Dermis blood vessel endothelial cell (primary cell): ENCODE measurements around the gene TACC2. TPM values are rescaled to one million over a fixed set of nuclear protein-coding genes. Genes with fewer than 3 reads are reported as not detected.
"Not testable (repeated sequence)": the region's sequence is repeated elsewhere in the genome, so short reads cannot be mapped to it uniquely, and the experiment has no call there.

Source experiments
- DNase-seq: peaks from one replicate; pipeline ENCODE4 v3.0.0; 2010
- total RNA-seq: library from RNA; depleted of rRNA; stranded (reverse); fragments of >200 nt; gene quantifications from 2 replicates; pipeline ENCODE4 v1.2.3, GENCODE V29; 2014

TACC2 gene
- total RNA-seq, 1 donor from 2014 or later, result 3.6 TPM

DNA sequence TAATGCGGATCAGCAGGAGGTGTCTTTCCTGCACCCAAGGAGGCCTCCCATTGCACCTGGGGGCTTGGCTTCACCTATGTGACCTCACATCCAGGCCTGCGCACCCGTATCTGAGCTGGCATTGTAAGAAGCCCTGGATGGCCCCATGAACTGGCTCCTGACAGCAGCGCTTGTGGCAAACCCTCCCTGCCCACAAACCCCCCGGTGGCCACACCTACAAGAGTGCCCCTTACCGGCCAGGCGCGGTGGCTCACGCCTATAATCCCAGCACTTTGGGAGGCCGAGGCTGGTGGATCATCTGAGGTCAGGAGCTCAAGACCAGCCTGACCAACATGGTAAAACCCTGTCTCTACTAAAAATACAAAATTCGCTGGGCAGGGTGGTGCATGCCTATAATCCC is 107.2 kb downstream of the TACC2 start:
- DNase-seq, result not testable (repeated sequence)

DNA sequence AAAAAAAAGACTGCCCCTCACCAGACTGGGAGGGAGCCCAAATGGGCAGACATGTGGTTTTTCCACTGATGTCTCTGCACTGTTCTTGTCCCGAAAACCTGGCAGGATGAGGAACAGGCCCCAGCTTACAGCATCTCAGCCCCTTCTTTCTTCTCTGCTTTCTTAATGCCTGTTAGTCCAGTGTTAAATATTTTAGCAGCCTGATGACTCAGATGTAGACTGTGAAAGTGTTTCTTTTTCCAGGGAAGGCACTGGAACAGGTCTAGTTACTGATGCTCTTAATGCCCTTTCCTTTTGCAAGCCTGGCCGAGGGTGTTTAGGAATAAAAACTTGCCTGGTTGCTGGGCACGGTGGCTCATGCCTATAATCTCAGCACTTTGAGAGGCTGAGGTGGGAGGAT is 107.7 kb downstream of the TACC2 start:
- no peak for DNase-seq

DNA sequence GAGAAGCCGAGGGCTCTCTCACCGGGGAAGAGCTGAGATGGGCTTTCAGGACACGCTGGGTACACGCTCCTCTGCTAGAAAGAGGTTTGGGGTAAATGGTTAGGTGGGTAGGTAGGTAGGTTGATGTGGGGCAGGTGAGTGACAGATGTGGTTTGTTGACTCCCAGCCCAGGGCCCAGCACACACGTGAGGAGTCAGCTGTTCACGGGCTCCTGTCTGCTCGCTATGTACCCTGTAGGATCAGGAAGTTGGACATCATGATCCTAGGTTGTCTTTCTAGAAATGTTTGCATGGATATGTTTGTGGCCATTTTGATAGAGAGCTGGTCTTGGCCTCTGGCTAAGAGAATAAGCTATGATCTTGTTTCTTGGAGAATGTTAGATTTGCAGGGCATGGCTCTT is 109.0 kb downstream of the TACC2 start:
- DNase-seq, result no peak

DNA sequence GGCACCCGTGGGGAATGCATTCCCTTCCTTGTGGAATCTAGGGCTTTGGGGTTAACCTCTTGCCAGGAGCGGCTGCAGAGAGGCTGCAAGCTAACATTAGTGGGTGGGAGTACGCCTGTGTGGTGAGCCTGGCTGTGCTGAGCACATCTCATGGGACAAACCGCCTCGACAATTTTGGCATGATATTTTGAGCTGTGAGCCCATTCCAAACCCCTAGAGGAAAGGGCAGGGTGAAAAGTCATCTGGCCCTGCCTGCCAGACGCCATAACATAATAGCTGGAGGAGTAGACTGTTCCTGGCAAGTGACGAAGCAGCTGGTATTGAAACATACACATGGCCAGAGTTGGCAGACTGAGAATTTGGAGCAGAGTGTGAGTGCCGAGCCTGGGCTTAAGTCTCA is 110.0 kb downstream of the TACC2 start:
- DNase-seq, result no peak

DNA sequence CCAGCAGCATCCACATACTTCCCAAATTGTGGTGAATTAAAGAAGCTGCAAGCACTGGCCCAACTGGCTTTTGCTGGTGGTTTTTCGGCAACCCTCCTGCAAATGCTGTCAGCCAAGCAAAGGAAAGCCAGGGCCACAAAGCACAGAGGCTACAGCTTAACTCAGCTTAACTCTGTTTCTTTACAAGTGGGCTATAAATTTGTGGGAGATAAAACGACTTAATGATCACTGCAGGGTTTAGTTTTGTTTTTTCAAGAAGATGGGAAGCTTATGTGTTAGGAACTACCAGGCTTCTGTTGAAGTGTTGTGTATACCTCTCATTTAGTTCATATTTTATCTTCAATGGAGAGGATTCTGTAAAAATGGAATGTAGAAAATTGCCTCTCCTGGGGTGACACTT is 110.6 kb downstream of the TACC2 start:
- no peak for DNase-seq

DNA sequence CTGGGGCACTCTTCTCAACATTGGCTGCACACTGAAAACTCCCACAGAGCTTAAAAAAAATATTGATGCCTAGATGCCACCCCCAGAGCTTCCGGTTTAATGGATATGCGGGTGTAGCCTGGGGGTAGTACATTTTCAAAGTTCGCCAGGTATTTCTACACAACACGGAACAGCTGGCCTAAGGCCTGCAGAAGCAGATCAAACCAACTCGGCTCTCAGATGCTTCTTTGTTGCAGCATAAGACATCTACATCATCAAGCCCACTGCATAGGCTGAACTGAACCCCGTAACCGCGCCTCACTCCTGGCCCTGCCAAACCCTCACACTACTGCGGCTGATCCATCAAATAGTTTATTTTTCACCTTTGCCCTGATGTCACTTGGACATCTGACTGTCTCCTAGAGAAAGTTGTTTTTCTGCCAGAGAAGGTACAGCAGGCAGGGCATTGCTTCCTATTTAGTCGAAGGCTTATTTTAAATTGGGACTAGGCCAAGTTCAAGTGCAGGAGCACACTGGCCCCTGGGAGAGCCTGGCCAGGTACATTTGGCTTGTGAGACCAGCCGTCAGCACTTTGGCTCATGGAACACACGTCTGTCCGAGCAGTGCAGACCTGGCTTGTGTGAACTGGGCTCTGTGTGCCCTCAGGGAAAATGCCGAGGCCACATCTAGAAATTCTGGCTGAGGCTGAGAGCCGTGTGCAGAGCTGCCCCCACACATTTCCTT is 113.3 kb downstream of the TACC2 start:
- DNase-seq, result no peak

DNA sequence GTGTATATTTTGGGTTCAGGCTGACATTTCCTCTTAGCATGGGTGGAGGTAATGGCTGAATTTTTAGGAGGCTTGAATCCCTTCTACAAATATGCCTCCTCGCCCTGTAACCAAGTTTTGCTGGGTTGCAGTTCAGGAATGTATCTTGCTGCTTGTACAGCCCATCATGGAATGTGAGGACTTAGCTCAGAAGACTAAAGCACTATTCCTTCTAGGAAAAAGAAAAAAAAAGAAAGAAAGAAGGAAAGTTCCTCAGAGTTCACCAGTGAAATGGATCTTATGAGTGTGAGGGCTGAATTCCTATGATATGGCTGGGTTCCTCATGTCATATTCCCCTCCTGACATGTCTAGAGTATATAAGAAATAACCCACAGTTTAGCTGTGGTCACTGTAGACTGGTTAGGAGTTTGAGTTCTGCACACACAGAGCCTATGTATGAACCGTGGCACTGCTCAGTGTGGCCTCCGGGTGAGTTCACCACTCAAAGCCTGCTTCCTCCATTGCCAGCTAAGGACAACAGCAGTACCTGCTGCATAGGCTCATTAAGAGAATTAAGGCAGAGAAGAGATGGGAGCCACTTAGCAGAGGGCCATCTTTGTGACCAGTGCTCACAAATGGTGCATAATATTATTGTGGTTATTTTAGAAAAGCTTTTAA is 114.0 kb downstream of the TACC2 start:
- no peak for DNase-seq

DNA sequence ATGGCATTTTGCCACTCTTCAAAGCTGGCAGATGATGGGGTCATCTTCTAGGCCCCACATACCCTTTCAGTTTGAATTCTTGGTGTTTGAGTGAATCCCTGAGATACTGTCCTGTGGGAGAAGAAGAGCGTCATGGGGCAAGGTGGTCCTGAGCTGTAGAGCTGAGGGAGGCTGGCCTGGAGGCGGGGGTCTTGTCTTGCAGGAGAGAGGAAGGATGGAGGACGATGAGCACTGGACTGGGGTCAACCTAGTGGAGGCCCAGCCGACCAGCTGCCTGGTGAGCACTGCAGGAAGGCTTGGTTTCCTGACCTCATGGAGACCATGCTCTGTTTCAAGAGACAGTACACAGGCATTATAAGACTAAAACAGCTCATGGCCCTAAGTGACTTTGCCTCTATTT is 114.6 kb downstream of the TACC2 start:
- DNase-seq, result no peak

DNA sequence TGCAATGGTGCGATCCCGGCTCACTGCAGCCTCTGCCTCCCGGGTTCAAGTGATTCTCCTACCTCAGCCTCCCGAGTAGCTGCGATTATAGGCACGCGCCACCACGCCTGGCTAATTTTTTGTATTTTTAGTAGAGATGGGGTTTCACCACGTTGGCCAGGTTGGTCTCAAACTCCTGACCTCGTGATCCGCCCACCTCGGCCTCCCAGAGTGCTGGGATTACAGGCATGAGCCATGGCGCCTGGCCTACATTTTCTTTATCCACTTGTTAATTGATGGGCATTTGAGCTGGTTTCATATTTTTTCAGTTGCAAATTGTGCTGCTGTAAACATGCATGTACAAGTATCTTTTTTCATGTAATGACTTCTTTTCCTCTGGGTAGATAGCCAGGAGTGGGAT is 119.8 kb downstream of the TACC2 start:
- not testable (repeated sequence) for DNase-seq

DNA sequence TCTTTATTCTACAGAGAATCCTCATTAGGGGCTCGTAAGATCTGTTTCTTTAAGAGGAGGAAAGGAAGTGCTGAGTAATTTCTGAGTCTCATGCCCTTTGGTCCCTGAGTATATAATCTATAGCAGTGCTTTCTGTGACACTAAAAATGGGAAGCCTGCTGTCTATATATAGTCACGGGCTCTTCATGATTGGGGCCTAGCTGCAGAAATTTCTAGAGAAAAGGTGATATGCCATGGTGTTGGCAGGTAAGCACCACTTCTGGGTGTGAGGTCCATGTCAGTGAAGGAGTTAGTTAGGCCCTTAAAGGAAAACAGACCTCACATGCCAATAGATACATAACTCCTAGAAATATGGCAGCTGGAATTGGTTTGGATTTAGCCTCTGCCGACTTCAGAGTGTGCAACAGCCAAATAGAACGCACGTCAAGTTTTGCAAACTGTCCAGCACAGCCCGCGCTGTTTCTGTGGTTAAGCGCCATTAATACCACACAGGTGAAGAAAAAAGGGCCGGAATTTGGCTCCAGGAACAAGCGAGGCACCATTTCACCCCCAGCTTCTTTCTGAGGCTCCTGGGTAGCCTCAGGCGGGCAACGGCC is 123.2 kb downstream of the TACC2 start:
- peak; percentile 72 for DNase-seq

DNA sequence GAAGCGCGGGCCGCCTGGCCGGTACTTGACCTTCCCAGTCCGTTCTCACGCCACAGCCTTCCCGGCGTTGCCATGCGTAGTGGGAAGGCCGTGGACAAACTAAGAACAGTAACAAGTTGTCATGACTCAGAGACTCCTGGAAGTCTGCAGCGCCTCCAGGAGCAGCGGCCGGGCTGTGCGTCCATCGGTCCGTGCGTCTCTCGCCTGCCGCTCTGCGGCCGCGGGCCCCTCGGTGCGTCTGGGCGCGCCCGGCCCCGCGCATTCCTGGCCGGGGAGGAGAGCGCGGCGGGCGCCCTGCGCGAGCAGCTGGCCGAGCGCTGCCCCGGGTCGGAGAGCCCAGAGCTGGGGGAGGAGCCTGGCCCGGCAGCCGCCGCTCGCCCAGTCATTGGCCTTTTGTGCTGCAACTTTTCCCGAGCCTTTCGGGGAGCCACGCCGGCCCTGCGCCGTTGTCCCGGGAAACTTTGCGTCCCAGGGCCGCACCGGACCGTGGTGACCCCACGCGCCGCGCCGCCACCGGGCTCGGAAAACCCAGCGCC is 123.7 kb downstream of the TACC2 start:
- peak; percentile 98 for DNase-seq

DNA sequence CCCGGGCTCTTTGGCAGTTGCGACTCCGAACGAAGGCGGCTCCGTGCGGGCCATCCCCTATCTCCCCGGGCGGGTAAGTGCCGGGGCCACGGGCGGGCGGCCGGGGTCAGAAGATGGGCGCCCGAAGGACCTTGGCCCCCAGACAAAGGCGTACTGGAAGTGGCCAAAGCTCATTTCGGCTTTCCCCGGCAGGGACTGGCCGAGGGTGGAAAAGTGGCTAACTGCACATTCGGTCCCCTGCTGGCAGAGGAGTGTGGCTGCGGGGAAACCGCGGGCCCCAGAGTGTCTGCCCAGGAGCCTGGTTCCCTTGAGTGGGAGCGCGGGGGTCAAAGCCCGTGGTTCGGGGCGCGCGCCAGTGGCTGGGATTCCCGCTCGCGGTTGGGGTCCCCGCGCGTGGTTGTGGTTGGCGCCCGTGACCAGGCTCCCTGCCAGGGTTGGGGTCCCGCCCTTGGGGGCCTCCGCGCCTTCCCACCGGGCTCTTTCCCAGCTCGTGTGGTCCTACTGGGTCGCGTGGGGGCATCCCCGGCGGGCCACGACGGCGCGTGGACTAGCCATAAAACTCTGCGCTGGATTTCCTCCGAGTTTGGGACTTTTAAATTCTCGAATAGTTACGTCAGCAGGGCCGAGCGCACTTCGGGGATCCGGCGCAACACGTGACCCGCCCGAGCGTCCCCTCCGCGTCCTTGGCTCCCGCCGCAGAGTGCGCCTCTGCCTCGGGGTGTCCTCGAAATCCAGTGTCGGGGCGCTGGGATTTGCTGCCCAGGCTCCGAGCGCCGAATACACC is 124.4 kb downstream of the TACC2 start:
- peak; percentile 84 for DNase-seq

DNA sequence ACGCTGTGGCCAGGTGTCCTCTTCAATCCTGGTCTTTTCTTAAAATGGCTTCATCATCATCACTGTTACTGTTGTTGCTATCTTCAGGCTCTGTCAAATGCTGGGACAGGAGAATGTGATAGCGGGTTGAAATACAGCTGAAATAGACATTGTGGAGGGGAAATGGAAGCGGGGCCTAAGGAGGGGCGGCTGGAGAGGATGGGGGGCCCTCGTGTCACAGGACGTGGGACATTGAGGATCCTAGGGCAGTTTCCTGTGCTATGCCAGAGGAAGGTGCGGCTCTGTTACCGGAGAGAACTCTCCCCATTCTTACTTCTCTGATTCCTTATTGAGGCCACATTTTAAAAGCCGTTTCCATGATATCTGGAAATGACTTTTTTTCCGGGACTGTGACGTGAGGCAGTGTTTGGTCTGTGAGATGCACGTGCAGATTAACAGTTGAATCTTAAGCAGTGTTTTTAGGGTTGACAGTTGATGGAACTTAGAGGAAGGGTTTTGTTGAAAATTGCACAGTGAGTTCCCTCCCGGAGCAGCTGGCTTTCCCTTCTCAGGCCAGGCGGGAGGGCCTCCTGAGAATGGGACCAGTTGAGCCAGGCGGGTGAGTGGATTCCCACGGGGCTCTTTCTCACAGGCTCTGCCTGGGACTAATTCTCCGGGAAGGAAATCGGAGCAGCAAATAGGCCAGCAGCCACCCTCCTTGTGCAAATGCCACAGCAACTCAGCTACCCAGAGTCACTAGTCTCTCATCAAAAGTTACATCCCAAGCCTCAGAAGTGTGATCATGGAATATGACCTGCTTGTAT is 125.2 kb downstream of the TACC2 start:
- DNase-seq, result peak; percentile 62

DNA sequence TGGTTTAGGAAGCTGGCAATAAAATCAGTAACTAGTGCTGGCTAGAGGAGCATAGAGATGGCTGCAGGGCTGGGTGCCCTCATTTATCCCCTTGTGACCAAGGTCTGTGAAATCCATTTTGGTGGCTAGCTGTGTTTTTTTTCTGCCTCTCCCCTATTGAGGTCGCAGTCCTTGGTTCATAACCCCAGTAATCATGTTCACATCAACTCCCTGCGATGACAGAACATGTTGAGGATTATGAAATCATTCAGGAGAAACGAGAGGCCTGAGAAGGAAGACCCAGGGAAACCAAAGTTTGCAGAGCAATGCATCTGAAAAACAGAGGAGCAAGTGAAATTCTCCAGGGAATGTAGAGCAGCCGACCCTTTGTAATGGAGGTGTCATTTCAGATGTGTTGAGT is 126.9 kb downstream of the TACC2 start:
- no peak for DNase-seq

DNA sequence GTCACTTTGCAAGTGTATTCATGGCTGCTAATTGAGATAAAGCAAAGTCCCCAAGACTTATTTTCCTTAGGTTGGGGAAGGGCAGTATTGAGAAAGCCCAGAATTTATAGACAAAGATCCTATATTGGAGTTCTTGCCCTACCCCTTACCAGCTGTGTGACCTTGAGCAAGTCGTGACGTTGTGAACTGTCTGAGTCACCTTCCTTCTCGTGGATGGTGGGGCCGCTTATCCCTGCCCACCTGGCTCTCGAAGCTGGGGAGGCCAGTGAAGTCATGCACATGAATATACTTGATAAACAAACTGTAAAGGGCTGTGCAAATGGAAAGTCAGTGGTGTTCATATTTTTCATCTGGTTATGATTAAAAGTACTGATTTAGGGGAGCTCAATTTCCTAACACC is 127.4 kb downstream of the TACC2 start:
- DNase-seq, result peak; percentile 95

DNA sequence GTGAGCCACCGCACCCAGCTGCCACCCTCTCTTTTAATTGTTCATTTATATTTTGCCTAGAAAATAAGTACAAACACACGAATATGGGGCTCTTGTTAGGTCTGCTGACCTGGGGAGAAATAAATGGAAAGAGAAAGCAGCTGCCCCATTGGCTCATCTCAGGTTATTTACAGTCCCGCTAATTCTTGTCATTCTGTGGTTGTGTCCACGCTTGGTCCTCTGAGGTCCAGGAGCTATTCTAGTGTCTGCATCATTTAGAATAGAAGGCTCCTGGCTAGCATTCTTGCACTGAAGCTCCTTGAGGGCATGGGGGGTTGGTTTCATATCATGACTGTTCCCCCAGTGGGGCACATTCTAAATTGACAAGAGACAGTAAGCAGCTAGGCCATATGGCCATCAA is 128.5 kb downstream of the TACC2 start:
- DNase-seq, result no peak

DNA sequence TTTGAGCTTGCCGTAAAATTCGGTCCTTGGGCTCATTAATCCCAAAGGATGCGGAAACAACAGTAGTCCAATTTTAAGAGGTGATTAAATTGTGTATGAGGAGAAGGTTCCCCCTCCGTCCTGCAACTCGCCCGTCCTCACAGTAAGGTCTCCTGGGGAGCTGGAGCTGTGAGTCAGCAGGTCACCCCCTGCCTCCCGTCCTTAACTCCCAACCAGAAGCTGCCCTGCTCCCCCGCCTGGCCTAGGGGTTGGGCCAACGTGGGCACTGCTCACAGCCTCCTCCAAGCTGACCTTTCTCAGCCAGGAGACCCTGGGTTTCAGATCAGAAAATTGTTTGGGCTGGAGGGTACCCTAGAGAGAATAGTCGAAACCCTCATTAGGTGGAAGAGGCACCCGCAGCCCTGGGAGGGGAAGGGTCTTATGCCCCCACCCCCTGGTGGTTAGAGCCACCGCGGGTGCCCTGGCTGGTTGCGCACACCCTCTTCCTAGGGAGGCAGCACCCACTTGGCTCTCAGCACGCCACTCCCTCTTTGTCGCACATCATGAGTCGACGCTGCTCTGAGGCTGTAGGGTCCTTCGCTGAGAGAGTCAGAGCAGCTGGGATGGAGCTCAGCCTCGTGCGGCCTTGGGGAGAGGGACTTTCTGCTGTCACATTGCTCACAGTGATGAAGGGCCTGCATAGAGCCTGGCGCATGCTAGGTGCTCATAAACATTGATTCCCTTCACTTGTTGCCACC is 131.2 kb downstream of the TACC2 start:
- DNase-seq, result no peak

DNA sequence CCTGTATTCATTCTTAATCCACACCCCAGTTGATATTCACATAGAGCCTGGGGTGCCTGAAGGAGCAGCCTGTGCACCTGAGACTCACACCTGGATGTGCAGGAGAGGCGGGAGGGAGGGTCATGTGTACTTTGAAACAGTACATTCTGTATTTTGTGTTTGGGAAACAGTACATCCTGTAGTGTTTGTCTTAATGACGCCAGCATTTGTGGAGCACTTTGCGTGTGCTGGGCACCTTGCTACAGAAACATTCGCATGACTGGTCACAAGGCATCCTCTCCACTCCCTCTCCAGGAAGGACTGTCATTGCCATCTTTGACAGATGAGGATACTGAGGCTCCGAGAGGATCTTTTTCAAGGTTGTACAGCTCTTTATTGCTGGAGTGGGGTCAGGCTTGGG is 132.1 kb downstream of the TACC2 start:
- no peak for DNase-seq

DNA sequence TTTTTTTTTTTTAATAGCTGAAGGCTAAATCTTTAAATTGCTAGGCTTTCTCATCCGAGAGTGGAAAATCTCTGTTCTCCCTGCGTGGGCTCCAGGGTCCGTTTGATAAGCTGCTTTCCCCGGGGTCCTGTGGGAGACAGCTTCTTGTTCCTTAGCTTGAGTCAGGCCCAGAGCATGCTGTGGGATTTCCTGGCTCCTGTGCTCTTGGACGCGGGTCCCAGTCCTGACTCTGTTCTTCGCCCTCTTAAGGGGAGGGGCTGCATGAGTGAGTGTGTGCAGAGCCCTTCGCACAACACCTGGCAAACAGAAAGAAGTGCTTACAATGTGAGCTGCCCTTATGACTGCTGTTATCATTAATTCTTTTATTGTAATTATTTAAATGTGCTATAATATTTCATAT is 133.5 kb downstream of the TACC2 start:
- no peak for DNase-seq

DNA sequence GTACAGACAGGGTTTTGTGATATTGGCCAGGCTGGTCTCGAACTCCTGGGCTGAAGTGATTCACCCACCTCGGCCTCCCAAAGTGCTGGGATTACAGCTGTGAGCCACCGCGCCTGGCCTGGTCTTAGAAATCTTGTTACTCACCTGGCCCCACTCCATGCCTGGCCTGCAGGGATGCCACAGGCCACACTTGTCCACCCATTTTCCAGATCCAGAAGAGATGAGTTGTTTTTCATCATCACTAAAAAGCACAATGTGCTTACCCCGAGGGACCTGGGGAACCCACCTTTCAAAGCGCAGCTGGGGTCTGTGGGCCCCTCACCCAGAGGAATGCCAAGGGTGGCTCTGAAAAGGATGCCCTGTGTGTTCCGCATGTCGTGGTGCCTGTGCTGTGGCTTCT is 134.2 kb downstream of the TACC2 start:
- DNase-seq, result no peak

DNA sequence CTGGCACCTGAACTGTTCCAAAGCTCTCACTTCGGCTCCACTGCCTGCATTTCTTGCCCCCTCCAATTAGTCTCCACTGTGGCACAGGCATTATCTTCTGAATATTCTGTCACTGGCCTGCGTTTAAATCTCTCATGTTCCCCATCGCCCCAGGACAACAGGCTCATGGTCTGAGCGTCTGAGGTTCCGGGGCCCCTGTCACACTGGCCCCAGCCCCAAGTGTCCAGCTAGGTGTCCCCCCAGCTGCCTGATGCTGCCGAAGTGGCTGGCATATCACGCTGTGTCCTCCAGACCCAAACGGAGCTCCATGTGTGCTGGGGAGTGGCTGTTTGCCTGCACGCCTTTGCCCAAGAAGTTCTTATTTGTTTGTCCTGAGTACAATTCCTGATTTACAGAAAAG is 135.4 kb downstream of the TACC2 start:
- no peak for DNase-seq

DNA sequence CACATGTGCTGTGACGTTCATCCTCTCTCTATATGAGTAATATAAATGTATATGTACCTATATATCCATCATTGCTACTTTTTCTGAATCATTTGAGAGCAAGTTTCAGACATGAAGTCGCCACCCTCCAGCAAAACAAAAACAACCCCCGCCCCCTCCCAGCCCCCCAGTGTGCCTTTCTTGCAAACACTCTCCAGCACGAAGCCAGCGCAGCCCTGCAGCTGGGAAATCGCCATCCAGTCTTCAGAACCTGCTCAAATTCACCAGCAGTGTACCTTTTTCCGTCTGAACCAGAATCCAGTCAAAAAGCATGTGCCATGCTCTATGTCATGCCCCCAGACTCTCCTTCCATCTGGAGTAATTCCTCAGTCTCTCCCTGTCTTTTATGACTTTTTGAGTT is 135.8 kb downstream of the TACC2 start:
- DNase-seq, result no peak
